Head of caudate nucleus (tissue), 42 donors: ENCODE measurements around the gene PALM.

Experiments
- DNase-seq, 42 donors: peaks; one replicate each; pipeline versions ENCODE4 v3.0.0 to v3.0.0-alpha.2; 2020 to 2021; ENCODE audit warnings: mixed read lengths in 7 of 42
- intact Hi-C: fragments of 100-400 bp; cut with DNase I; formaldehyde crosslinking; loops from one replicate; pipeline ENCODE4 v1.15.0; 2022

Gene PALM

GRCh38 chr19:763181-763580, 54.4 kb downstream of the PALM start:
- intact Hi-C loops: no loop called here
- DNase-seq: no peak

- DNase-seq: no peak
- intact Hi-C loops: no loop called here
Observed at GRCh38 chr19:763869-764268, 55.1 kb downstream of the PALM start.

GRCh38 chr19:764301-764700, 55.6 kb downstream of the PALM start:
- intact Hi-C loops: no loop called here
- DNase-seq: no peak

- intact Hi-C loops: no loop called here
- DNase-seq: no peak
Observed at GRCh38 chr19:765179-765738, 56.5 kb downstream of the PALM start.

- DNase-seq: no peak
- intact Hi-C loops: no loop called here
Observed at GRCh38 chr19:768424-768823, 59.7 kb downstream of the PALM start.

GRCh38 chr19:769616-770015, 60.9 kb downstream of the PALM start:
- DNase-seq: no peak
- intact Hi-C loops: no loop called here

- no peak for DNase-seq
Observed at GRCh38 chr19:771332-771785, 62.6 kb downstream of the PALM start.

GRCh38 chr19:772063-772462, 63.3 kb downstream of the PALM start:
- intact Hi-C loops: no loop called here
- DNase-seq: no peak

More at GRCh38 chr19:771332-771785, 62.6 kb downstream of the PALM start:
- intact Hi-C loops: no loop called here

GRCh38 chr19:772730-773436, 64.1 kb downstream of the PALM start:
- DNase-seq: no peak
- intact Hi-C loops: no loop called here

GRCh38 chr19:776549-776948, 67.8 kb downstream of the PALM start:
- DNase-seq: no peak
- intact Hi-C loops: no loop called here

- intact Hi-C loops: no loop called here
- DNase-seq: no peak
Observed at GRCh38 chr19:778910-779653, 70.3 kb downstream of the PALM start.

GRCh38 chr19:780935-781334, 72.2 kb downstream of the PALM start:
- intact Hi-C loops: no loop called here
- no peak for DNase-seq

GRCh38 chr19:781800-782184, 73.1 kb downstream of the PALM start:
- intact Hi-C loops: no loop called here
- DNase-seq: no peak

- no peak for DNase-seq
- intact Hi-C loops: no loop called here
Observed at GRCh38 chr19:782185-782877, 73.6 kb downstream of the PALM start.

- intact Hi-C loops: no loop called here
- DNase-seq: no peak
Observed at GRCh38 chr19:782878-783668, 74.3 kb downstream of the PALM start.

GRCh38 chr19:784541-784940, 75.8 kb downstream of the PALM start:
- intact Hi-C loops: no loop called here
- no peak for DNase-seq

GRCh38 chr19:787536-787935, 78.8 kb downstream of the PALM start:
- DNase-seq: no peak
- intact Hi-C loops: no loop called here

- intact Hi-C loops: no loop called here
- DNase-seq: no peak
Observed at GRCh38 chr19:788686-788982, 79.9 kb downstream of the PALM start.

- intact Hi-C loops: no loop called here
Observed at GRCh38 chr19:788983-789700, 80.4 kb downstream of the PALM start.

More at GRCh38 chr19:788983-789700, 80.4 kb downstream of the PALM start:
- no peak for DNase-seq
